Caco-2 (cell line): ENCODE results near the gene PIK3CA. TPM values are rescaled to one million over a fixed set of nuclear protein-coding genes. Genes with fewer than 3 reads are reported as not detected.

Experiments
- BruUV-seq: library from RNA; stranded (reverse); fragments of 400-500 nt; replicated peaks from 2 replicates; lab custom pipeline; 2021; lab: Mats Ljungman, UMichigan
- CTCF ChIA-PET: fragments of 300-600 bp; sonication (Branson Sonifier 250); formaldehyde crosslinking; loops from one replicate; lab custom pipeline; 2022; ENCODE audit warnings: antibody characterized with exemption; lab: Charles Lee
- POLR2A ChIA-PET: fragments of 300-600 bp; sonication (Branson Sonifier 250); formaldehyde crosslinking; loops from one replicate; lab custom pipeline; 2022; ENCODE audit warnings: antibody characterized with exemption; lab: Charles Lee
- DNase-seq, 2 experiments: peaks; one replicate each; pipeline versions ENCODE4 v3.0.0 to v3.0.0-alpha.2; 2020 to 2022
- H3K27me3 ChIP-seq: replicated peaks from 2 replicates; pipeline ENCODE4 v1.6.0; 2011; ENCODE audit warnings: low read length; ENCODE audit not compliant: control insufficient read depth, insufficient read depth
- H3K36me3 ChIP-seq: 2 replicates; pipeline ENCODE4 v1.5.1; 2011; ENCODE audit warnings: low read length; ENCODE audit not compliant: control insufficient read depth, insufficient read depth
- H3K4me1 ChIP-seq: fragments of 250-450 bp; sonication (Bioruptor Pico); 2 replicates; pipeline ENCODE4 v1.5.1; 2020; ENCODE audit warnings: mild to moderate bottlenecking
- H3K4me3 ChIP-seq: 2 replicates; pipeline ENCODE4 v1.5.1; 2011; ENCODE audit warnings: low read depth, mild to moderate bottlenecking, control low read depth, low read length
- H3K9me3 ChIP-seq: fragments of 250-450 bp; sonication (Bioruptor Pico); 2 replicates; pipeline ENCODE4 v1.5.1; 2020; ENCODE audit warnings: mild to moderate bottlenecking, moderate library complexity
- H3K27ac Mint-ChIP-seq: one replicate; pipeline ENCODE4 v1.8.0; 2022; ENCODE audit warnings: mixed read lengths; ENCODE audit not compliant: unreplicated experiment
- H3K27me3 Mint-ChIP-seq: one replicate; pipeline ENCODE4 v1.8.0; 2022; ENCODE audit warnings: mixed read lengths; ENCODE audit not compliant: insufficient read depth, unreplicated experiment
- H3K36me3 Mint-ChIP-seq: one replicate; pipeline ENCODE4 v1.8.0; 2022; ENCODE audit warnings: mild to moderate bottlenecking, mixed read lengths; ENCODE audit not compliant: insufficient read depth, unreplicated experiment
- H3K4me1 Mint-ChIP-seq: one replicate; pipeline ENCODE4 v1.8.0; 2022; ENCODE audit warnings: low read depth, mixed read lengths; ENCODE audit not compliant: unreplicated experiment
- H3K4me3 Mint-ChIP-seq: one replicate; pipeline ENCODE4 v1.8.0; 2022; ENCODE audit warnings: mild to moderate bottlenecking, moderate library complexity, mixed read lengths; ENCODE audit not compliant: unreplicated experiment
- H3K9me3 Mint-ChIP-seq: one replicate; pipeline ENCODE4 v1.8.0; 2022; ENCODE audit warnings: mixed read lengths; ENCODE audit not compliant: unreplicated experiment
- intact Hi-C: fragments of 100-400 bp; cut with micrococcal nuclease; formaldehyde crosslinking; loops from one replicate; pipeline ENCODE4 v1.10.0; 2022; ENCODE audit not compliant: unreplicated experiment
- total RNA-seq: library from RNA; stranded (reverse); gene quantifications from 2 replicates; pipeline ENCODE4 v1.2.3, GENCODE V29; 2022
- TF ChIP-seq, protein P1 (sequence below), 2 experiments: fragments of 200-600 bp in 1 of 2; IDR thresholded peaks; 1 replicate in 1 of 2; 2 replicates in 1 of 2; pipeline versions ENCODE4 v1.5.1 to v1.8.0; 2011 to 2022; ENCODE audit warnings: antibody characterized with exemption in 1 of 2, control low read depth in 1 of 2, inconsistent platforms in 1 of 2, low read depth in 1 of 2, low read length in 1 of 2, mild to moderate bottlenecking in 1 of 2, moderate library complexity in 1 of 2; ENCODE audit not compliant: insufficient read depth in 1 of 2, severe bottlenecking in 1 of 2, unreplicated experiment in 1 of 2

The PIK3CA gene
- total RNA-seq, 1 experiment from 2014 or later = 10.6 TPM

DNA sequence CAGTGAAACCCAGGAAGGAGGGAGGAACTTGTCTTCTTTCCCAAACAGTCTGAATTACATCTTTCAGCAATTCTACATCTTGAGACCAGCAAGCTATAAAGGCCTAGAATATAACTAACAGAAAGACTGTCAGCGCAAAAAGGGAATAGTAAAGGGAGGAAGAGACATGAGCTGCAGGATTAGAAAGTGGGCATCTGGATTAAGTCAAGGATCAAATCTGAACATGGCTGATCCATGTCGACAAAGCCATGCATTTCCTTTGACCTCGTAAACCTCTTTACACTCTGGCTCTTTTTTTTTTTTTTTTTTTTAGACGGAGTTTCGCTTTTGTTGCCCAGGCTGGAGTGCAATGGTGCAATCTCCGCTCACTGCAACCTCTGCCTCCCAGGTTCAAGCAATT is 138.2 kb downstream of the PIK3CA start:
- no peaks in the 10 kb centered on the region for H3K4me1 ChIP-seq
- ChIA-PET CTCF (no interaction called here), POLR2A (no interaction called here)
- H3K9me3 ChIP-seq = no peaks in the 10 kb centered on the region
- H3K4me3 ChIP-seq = no peak overlapping the region
- no peak overlapping the region for H3K27ac Mint-ChIP-seq
- H3K4me1 Mint-ChIP-seq = peaks cover 7% of the 10 kb centered on the region
- no peaks in the 10 kb centered on the region for H3K36me3 Mint-ChIP-seq
- H3K27me3 ChIP-seq = no peaks in the 10 kb centered on the region
- no peak for DNase-seq
- peaks cover 7% of the 10 kb centered on the region for H3K27me3 Mint-ChIP-seq
- TF ChIP-seq, protein P1, sequence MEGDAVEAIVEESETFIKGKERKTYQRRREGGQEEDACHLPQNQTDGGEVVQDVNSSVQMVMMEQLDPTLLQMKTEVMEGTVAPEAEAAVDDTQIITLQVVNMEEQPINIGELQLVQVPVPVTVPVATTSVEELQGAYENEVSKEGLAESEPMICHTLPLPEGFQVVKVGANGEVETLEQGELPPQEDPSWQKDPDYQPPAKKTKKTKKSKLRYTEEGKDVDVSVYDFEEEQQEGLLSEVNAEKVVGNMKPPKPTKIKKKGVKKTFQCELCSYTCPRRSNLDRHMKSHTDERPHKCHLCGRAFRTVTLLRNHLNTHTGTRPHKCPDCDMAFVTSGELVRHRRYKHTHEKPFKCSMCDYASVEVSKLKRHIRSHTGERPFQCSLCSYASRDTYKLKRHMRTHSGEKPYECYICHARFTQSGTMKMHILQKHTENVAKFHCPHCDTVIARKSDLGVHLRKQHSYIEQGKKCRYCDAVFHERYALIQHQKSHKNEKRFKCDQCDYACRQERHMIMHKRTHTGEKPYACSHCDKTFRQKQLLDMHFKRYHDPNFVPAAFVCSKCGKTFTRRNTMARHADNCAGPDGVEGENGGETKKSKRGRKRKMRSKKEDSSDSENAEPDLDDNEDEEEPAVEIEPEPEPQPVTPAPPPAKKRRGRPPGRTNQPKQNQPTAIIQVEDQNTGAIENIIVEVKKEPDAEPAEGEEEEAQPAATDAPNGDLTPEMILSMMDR (IDR thresholded peaks at IDR 0.05; ENCODE audit: insufficient read depth in 1 of 2, low read depth in 1 of 2, low read length in 1 of 2, severe bottlenecking in 1 of 2, unreplicated experiment in 1 of 2) = no peak
- no peak overlapping the region for H3K4me3 Mint-ChIP-seq
- no peaks in the 10 kb centered on the region for H3K36me3 ChIP-seq
- H3K9me3 Mint-ChIP-seq = no peaks in the 10 kb centered on the region
- intact Hi-C loops = no loop called here
- no TSS peak for BruUV-seq

DNA sequence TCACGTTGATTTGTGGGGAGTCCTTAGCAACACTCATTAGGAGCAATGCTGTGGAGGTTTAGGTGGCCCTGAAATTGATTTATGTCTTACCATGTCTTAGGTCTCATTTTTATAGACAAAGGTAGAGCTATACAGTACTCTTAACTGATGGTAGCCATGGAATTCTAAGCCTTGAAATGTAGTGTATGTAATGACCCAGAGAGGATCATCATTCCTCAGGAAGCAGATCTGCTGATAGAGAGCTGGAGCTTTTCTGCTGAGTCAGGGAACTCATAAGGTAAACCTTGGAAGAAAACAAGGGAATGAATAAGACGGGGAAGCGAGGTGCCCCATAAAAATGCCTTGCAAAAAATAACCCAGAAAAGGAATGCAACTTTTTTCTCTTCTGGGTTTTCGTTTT is 140.7 kb downstream of the PIK3CA start:
- CTCF ChIA-PET = no interaction called here

DNA sequence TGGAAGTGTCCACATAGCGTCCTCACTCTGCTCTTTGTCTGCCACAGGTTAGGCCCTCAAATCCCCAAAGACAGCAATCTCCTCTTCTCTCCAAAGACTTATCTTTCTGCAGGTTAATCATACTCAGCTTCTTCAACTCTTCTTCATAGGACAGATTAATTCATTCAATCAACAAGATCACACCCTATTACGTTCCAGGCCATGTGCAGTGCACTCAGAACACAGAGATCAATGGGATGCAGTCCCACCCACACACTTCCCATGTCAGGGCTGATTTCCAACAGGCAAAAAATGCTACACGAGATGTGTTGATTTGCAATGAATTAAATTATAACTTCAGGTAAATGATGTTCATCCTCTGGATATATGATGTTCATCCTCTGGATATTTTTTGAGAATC is 141.1 kb downstream of the PIK3CA start:
- H3K36me3 Mint-ChIP-seq = no peaks in the 10 kb centered on the region
- CTCF ChIA-PET = no interaction called here
- Histone ChIP-seq H3K4me3 (no peak overlapping the region), H3K27me3 (no peaks in the 10 kb centered on the region), H3K36me3 (no peaks in the 10 kb centered on the region), H3K9me3 (no peaks in the 10 kb centered on the region), H3K4me1 (peaks cover 10% of the 10 kb centered on the region)
- H3K4me1 Mint-ChIP-seq = peaks cover 20% of the 10 kb centered on the region
- DNase-seq = no peak
- no peaks in the 10 kb centered on the region for H3K9me3 Mint-ChIP-seq
- TF ChIP-seq, protein P1 (IDR thresholded peaks at IDR 0.05; ENCODE audit: insufficient read depth in 1 of 2, low read depth in 1 of 2, low read length in 1 of 2, severe bottlenecking in 1 of 2, unreplicated experiment in 1 of 2) = no peak
- POLR2A ChIA-PET = no interaction called here
- H3K27ac Mint-ChIP-seq = no peak overlapping the region
- intact Hi-C loops = no loop called here
- H3K4me3 Mint-ChIP-seq = no peak overlapping the region
- BruUV-seq = no TSS peak
- H3K27me3 Mint-ChIP-seq = no peaks in the 10 kb centered on the region

More for the DNA sequence above, 140.7 kb downstream of the PIK3CA start:
- Mint-ChIP-seq H3K36me3 (no peaks in the 10 kb centered on the region), H3K27ac (no peak overlapping the region), H3K4me3 (no peak overlapping the region), H3K4me1 (peaks cover 20% of the 10 kb centered on the region), H3K9me3 (no peaks in the 10 kb centered on the region), H3K27me3 (no peaks in the 10 kb centered on the region)
- intact Hi-C loops = no loop called here
- H3K27me3 ChIP-seq = no peaks in the 10 kb centered on the region
- DNase-seq = no peak
- H3K4me3 ChIP-seq = no peak overlapping the region
- no TSS peak for BruUV-seq
- H3K9me3 ChIP-seq = no peaks in the 10 kb centered on the region
- peaks cover 10% of the 10 kb centered on the region for H3K4me1 ChIP-seq
- TF ChIP-seq, protein P1 (IDR thresholded peaks at IDR 0.05; ENCODE audit: insufficient read depth in 1 of 2, low read depth in 1 of 2, low read length in 1 of 2, severe bottlenecking in 1 of 2, unreplicated experiment in 1 of 2) = no peak
- H3K36me3 ChIP-seq = no peaks in the 10 kb centered on the region
- POLR2A ChIA-PET = no interaction called here

Other genes with a start within 250 kb of the PIK3CA start
- gene ZMAT3, start 76.5 kb upstream of the PIK3CA start, total RNA-seq = 7.6 and 8.8 TPM in 2 replicates
- 6.7 and 6.9 TPM in 2 replicates for gene KCNMB3, start 102.8 kb downstream of the PIK3CA start, total RNA-seq
- gene ZNF639, start 174.7 kb downstream of the PIK3CA start, total RNA-seq = 28.6 TPM in 2 replicates
- 46.3 and 53.9 TPM in 2 replicates for gene MFN1, start 199.4 kb downstream of the PIK3CA start, total RNA-seq